Right hindlimb (tissue), 1 donor: ENCODE data around the gene ASNS.
"Not testable (repeated sequence)": the region's sequence is repeated elsewhere in the genome, so short reads cannot be mapped to it uniquely, and the experiment has no call there.

ENCODE experiments used
- DNase-seq: peaks from one replicate; pipeline ENCODE4 v3.0.0-alpha.2; 2018

The ASNS gene

GRCh38 chr7:97872025-97872669 lies at the start of gene ASNS:
Gene ASNS, minus strand, starts transcription at chr7:97872408. Its CDS starts 3,252 bp downstream, at chr7:97869156.
- DNase-seq: peak; percentile 94

DNA sequence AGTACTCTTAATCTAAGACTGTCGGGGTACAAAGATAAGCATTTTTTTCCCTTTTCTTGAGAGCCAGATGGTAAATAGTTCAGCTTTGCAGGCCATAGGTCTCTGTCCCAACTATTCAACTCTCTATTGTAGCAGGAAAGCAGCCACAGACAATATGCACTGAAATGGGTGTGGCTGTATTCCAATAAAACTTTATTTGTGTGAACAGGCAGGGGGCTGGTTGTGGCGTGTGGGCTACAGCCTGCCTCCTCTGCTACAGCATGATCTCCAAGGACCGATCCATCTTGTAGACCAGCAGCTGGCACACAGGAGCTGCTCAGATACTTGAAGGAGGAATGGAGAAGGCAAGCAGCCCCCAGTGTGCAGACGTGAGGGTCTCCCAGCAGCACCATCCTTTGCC lies 49.0 kb upstream of the ASNS start:
- not testable (repeated sequence) for DNase-seq

GRCh38 chr7:97915267-97915666 lies 43.1 kb upstream of the ASNS start:
- DNase-seq: not testable (repeated sequence)

GRCh38 chr7:97912294-97912693 lies 40.1 kb upstream of the ASNS start:
- DNase-seq: not testable (repeated sequence)

GRCh38 chr7:97896893-97897292 lies 24.7 kb upstream of the ASNS start:
- not testable (repeated sequence) for DNase-seq

DNA sequence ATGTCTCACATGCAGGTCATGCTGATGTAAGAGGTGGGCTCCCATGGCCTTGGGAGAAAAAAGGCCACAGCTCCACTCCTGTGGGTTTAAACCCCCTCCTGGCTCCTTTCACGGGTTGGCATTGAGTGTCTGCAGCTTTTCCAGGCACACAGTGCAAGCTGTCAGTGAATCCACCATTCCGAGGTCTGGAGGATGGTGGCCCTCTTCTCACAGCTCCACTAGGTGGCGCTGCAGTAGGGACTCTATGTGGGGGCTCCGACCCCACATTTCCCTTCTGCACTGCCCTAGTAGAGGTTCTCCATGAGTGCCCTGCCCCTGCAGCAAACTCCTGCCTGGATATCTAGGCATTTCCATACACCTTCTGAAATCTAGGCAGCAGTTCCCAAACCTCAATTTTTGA lies 19.5 kb upstream of the ASNS start:
- not testable (repeated sequence) for DNase-seq

- not testable (repeated sequence) for DNase-seq
Observed at GRCh38 chr7:97879527-97879926, 7.3 kb upstream of the ASNS start.

DNA sequence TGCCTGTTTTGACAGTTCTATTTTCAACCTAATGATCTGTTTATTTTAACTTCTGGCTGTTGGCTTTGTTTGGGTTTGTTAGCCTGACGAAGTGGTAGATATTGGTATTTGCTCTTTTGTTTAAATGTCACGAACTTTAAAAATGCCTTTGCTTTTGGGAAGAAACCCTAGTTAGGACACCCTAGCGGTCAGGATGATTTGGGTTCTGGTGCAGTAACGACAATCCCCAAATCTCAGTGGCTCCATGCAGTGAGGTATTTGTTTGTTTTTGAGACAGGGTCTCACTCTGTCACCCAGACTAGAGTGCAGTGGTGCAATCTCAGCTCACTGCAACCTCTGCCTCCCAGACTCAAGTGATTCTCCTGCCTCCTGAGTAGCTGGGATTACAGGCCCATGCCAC lies 2.7 kb upstream of the ASNS start:
- DNase-seq: not testable (repeated sequence)

GRCh38 chr7:97873606-97874005 lies 1.4 kb upstream of the ASNS start:
- DNase-seq: no peak

DNA sequence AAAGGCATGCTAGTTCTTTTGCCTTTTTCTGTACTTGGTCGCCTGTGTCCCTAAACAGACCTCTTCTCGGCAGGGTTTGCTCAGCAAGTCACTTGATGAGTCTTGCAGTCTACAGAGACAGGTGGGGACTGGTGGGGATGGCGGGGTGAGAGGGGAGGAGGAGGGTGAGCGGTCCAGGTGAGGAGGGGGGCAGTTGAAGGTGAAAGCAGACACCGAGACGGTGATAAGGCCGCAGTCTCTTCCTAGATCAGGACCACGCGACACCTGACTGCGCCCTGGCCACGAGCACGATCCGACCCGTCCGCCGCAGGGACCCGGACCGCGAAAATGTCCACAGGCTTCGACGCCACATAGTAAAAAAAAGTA lies 566 bp downstream of the ASNS start:
- DNase-seq: no peak

DNA sequence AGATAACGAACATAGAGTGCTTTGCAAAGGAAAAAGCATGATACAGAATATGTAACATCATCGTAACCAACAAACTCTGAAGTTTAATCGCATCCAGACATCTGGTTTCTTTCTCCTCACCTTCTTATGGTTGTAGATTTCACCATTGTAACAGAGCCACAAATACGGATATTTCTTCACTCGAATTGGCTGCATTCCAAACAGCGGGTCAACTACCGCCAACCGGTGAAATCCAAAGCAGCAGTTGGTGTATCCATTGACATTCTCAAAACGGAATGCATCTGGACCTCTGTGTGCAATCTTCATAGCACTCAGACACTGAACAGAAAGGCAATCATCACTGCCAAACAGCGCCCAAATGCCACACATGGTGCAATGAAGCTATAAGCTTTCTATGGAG lies 3.4 kb downstream of the ASNS start:
- DNase-seq: no peak

- no peak for DNase-seq
Observed at GRCh38 chr7:97868314-97868713, 3.9 kb downstream of the ASNS start.

GRCh38 chr7:97865104-97865503 lies 7.1 kb downstream of the ASNS start:
- no peak for DNase-seq

GRCh38 chr7:97859606-97860204 lies 12.5 kb downstream of the ASNS start:
- DNase-seq: no peak

GRCh38 chr7:97858221-97858620 lies 14.0 kb downstream of the ASNS start:
- DNase-seq: no peak

DNA sequence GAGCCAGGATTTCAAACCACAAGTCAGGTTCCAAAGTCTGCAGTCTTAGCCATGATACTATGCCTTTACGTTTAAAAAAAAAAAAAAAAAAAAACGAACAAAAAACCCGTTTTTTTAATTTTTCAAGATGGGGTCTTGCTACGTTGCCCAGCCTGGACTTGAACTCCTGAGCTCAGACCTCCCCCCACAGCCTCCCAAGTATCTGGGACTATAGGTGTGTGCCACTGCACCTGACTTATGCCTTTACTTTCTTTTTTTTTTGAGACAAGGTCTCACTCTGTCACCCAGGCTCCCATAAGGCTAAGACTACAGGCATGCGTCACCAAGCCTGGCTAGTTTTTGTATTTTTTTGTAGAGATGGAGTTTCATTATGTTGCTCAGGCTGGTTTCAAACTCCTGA lies 14.7 kb downstream of the ASNS start:
- no peak for DNase-seq

GRCh38 chr7:97851683-97852082 lies 20.5 kb downstream of the ASNS start:
- DNase-seq: no peak

GRCh38 chr7:97850262-97851031 lies 21.8 kb downstream of the ASNS start:
- not testable (repeated sequence) for DNase-seq

DNA sequence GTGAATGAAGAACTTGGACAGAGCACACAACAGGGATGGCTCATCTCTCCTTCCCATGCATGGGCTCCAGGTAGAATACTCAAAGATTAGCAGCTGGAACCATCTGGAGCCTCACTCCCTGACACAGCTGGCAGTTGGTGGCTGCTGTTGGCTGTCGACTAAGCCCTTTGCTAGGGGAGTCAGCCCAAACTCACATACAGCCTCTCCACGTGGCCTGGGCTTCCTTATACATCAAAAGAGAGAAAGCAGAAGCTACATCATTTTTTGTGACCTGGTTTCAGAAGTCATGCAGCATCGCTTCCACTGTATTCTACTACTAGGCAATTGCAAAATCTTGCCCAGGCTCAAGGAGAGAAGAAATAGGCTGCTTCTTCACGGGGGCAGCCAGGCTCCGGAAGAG lies 24.4 kb downstream of the ASNS start:
- DNase-seq: no peak

DNA sequence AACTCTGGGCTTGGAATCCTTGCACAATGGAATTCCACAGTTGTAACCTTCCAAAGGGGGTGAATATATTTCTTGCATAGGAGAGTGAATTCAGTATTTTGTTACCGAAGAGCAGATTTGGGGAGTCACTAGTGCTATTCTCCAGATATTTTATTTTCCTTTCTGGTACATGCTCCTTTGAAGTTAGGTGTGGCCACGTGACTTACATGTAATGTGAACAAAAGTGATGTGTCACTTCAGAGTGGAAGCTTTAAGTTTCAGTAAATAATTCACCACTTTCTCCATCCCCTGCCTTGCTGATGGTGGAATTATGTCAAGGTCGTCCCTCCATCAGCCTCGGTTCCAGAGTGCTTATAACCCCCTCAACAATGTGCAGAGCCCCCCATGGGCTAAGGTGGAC lies 25.3 kb downstream of the ASNS start:
- DNase-seq: no peak

DNA sequence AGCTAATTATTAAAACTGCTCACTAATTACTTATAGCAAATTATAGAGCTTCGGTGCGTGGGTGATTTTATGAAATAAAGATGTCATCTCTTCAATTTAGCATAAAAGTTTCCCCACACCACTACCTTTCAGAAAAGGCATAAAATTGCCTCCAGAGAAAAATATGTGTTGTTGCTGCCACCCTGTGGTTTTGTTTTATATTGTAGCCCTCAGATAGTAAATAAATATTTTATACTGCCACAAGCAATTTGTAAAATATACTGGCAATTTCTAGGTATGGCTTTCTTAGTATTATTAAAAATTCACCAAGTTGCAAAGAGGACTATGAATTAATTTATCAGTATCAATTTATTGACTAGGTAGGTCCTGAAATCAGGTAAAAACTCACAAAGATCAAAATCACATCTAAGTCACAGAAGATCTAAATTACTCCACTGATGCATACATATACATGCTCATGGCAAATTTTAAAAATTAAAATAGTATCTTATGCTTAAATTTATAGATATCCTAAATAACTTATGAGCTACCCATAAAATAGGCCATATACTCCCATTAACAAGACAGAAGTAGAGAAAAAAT lies 26.5 kb downstream of the ASNS start:
- DNase-seq: no peak

DNA sequence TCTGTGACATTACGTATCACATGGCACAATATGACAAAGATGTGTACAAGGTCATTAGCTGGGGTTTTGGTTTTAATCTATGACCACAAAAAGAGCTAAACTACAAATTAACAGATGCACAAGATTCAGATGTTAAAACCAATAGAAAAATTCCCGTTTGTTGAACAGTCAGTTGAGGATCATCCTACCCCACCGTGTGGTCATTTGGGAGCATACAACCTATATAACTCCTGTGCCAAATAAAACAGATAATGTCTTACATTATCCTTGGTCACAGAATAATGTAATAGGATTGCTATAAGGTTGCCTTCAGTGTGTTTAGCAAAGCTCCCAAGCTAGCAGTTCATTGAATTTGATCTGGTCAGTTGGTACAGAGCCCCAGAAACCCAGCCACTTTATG lies 28.2 kb downstream of the ASNS start:
- DNase-seq: no peak

GRCh38 chr7:97842772-97843345 lies 29.3 kb downstream of the ASNS start:
- no peak for DNase-seq
